ENCODE data around the gene CNPPD1.

Gene CNPPD1

GRCh38 chr2:219181531-219181930, 4.8 kb upstream of the CNPPD1 start:
- in situ Hi-C loops (cut with MboI; ENCODE audit: low sequenced_read_pairs), result no loop called here

DNA sequence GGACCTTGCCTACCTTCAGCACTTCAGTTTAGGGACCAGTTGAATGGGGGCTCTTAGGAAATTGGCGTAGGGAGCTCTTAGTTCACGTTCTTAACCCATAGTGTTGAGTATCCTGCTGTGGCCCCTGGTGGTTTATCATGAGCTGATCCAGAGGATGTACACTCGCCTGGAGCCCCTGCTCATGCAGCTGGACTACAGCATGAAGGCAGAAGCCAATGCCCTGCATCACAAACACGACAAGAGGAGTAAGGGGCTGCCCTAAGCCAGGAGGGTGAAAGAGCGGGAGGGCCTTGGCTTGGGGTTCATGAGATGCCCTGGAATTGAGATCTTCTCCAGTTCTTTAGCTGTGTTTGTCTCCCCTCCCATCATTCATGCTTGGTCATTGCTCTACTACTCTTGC, 4.2 kb upstream of the CNPPD1 start:
- in situ Hi-C loops (cut with MboI; ENCODE audit: low sequenced_read_pairs), result no loop called here

DNA sequence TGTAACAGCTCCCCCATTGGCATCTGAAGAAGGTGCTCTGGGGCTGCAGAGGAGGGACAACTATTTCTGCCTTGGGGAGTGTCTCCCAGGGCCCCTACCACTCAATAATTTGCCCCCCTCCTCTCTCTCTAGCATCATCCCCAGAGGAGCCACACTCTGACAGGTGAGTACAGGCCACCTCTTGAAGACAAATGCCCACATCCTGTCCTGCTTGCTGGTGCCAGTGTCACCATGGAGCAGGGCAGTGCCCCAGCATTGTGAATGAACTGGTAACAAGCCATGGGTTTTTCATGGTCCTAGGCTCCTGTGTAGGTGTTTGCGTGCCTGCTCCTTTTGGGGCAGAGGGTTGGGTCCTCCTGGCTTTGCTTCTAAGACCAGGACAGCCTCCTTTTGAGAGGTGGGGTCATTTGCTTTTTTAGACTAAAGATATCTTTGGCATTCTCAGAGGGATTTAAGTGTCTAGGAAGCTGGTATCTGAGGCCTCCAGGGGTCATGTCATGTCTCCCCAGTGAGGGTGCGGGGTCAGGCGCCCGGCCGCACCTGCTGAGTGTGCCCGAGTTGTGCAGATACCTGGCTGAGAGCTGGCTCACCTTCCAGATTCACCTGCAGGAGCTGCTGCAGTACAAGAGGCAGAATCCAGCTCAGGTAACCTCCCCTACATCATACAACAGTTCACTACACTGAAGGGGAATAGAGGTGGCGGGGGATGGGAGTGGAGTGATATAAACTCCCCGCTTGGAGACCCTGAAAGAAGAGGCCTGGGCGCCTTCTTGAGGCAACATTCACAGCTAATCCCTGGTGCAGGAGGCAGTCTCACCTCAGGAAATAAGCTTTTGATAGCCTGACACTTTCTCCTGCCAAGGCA, 3.1 kb upstream of the CNPPD1 start:
- in situ Hi-C loops (cut with MboI; ENCODE audit: low sequenced_read_pairs), result loop anchor here (10.0 kb wide), 1 partner anchor 115 kb away; no protein-coding TSS in a partner anchor

DNA sequence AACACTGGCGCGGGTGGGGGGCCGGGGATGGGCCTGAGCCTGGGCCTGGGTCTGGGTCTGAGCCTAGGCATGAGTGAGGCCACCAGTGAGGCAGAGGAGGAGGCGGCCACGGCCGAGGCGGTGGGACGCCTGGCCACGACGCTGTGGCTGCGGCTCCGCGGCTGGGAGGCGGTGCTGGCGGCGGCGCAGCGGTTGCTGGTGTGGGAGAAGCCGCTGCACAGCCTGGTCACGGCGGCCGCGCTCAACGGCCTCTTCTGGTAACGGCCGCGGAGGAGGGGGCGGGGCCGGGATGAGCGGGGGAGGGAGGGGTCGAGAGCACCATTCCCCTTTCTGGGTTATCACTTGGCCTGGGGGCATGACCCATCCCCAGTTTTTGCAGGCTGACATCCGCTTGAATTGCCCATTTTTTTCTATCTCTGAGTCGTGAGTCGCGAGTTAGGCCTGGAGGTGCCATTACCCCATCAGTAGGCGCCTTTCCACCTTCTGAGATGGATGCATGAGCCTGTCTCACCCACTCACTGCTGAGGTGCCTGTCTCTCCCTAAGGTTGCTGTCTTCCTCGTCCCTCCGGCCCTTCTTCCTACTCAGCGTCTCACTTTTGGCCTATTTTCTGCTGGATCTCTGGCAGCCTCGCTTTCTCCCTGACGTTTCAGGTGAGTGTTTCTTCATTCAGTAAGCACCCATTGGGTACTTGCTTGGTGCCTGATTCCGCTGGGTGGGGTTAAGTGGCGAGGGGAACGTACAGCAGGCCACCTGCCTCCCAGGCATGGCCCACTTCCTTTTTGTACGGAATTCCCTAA, 1.9 kb upstream of the CNPPD1 start:
- in situ Hi-C loops (cut with MboI; ENCODE audit: low sequenced_read_pairs), result loop anchor here (10.0 kb wide), 1 partner anchor 116 kb away; no protein-coding TSS in a partner anchor

DNA sequence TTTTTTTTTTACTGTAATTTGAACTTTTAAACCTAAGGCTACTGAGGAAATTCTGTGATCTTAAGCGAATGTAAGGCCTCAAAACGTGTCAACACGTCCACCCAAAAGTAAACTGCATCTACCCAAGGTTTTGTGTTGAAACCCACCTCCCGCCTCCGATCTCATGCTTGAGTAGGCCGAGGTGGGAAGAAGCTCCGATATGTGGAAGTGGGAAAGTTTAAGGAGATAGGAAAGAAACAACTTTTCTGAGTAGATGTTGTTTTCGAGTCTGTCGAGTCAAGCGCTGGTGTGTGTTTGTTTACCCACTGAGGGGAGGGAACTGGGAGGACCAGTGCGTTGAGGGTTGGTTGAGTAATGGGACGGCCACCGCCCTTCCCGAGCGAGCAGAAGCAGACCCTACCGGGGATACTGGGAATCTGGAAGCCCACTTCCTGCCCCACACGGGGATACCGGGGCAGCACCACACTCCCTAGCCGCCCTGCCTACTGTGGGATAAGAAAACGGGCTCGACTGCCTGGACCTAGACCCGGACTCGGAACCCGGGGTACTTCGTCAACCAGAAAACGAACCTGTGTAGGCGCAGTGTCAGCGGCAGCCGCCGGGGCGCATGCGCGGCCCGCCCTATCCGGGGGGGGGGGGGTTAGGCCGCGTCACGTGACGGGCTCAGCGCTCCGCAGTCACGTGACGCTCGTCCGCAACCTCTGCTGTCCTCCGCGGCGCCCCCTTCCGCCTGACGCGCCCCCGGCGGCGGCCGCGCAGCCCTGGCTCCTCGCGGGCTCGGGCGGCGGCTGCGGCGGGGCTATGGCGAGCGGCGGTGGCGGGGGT, 1.0 kb upstream of the CNPPD1 start, which contains the start of gene RETREG2:
Gene RETREG2, plus strand, starts transcription at position 724 of the 825 bp plus-strand sequence. Its CDS starts 78 bp downstream, at position 802.
- in situ Hi-C loops (cut with MboI; ENCODE audit: low sequenced_read_pairs), result loop anchor here (10.0 kb wide), 1 partner anchor 117 kb away; no protein-coding TSS in a partner anchor

- in situ Hi-C loops (cut with MboI; ENCODE audit: low sequenced_read_pairs), result loop anchor here (10.0 kb wide), 1 partner anchor 119 kb away; no protein-coding TSS in a partner anchor
Measured at GRCh38 chr2:219175928-219176817, 552 bp downstream of the CNPPD1 start.

GRCh38 chr2:219175486-219175885, 1.2 kb downstream of the CNPPD1 start:
- in situ Hi-C loops (cut with MboI; ENCODE audit: low sequenced_read_pairs), result loop anchor here (10.0 kb wide), 1 partner anchor 119 kb away; no protein-coding TSS in a partner anchor

GRCh38 chr2:219174801-219175200, 1.9 kb downstream of the CNPPD1 start:
- in situ Hi-C loops (cut with MboI; ENCODE audit: low sequenced_read_pairs), result loop anchor here (10.0 kb wide), 1 partner anchor 120 kb away; no protein-coding TSS in a partner anchor

DNA sequence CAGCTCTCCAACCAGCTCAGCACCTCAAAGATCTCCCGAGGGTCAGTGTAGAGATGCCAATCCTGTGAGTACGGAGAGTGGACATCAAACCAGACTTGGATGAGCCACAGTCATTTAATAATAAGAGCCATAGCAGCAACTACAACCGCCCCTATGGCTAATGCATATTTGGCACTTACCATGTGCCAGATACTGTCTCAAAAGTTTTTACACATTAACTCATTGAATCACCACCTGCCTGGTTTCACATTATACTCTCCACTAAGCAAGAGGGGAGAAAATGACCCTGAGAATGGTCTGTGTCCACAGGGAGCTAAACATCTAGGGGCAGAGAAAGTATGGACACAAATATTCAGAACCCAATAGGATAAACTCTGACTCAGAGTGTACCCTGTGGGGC, 2.6 kb downstream of the CNPPD1 start:
- in situ Hi-C loops (cut with MboI; ENCODE audit: low sequenced_read_pairs), result loop anchor here (10.0 kb wide), 1 partner anchor 121 kb away; no protein-coding TSS in a partner anchor

DNA sequence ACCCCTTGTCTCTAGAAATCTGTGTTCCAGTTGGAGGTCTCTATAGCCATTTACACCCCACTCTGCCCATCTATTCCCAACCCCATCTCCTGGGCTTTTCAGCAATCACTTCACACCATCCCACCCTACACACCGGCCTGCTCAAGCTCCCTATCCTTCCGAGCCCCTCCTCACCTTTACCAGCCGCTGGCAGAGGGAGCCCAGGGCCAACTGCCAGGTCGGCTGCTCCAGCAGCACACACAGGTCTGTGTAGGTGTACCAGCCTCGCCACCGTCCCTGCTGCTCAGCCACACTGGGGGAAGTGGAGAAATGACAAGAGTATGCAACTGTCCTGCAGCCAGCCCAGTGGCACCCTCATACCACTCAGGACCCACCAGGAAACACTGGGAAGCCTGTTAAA, 3.5 kb downstream of the CNPPD1 start:
- in situ Hi-C loops (cut with MboI; ENCODE audit: low sequenced_read_pairs), result loop anchor here (10.0 kb wide), 1 partner anchor 122 kb away; no protein-coding TSS in a partner anchor

DNA sequence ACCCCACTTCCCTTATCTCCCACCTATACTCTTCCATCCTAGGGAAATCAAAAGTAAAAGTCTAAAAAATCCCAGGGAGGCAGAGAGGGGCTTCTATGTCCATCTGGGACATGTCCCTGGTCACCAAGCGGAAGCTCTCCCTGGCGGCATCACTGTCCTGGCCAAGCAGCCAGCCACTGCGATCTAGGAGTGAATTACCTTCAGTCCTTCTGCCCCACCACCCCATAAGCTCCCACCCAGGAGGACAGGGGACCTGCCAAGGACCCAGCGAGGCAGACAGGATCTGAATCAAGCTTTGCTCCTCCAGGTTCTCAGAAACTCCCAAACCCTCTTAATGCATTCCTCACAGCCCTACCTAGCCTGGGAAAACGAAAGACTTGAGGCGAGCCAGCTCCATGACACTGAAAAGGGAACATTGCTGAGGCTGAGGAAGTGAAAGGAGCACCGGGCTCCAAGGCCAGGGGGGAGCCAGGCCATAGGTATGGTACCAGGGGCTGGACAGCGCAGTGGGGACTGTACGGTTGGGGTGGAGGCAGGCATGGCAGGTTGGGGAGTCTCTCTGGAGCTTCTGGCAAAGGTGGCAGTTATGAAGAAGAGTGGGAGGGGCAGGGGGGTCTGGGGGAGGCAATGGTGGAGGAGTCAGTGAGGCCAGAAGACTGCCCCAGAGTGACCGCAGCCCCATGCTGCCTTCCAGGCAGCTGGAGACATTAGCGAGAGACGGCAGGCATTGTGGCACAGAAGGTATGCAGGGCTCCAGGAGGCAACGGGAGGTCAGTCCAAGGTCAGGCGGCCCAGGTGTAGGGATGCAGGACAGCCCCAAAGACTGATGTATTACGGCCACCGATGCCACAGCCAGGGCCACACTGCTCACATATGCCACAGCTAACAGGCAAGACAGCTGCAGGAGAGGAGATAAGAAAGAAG, 4.2 kb downstream of the CNPPD1 start:
- in situ Hi-C loops (cut with MboI; ENCODE audit: low sequenced_read_pairs), result loop anchor here (10.0 kb wide), 1 partner anchor 122 kb away; no protein-coding TSS in a partner anchor

DNA sequence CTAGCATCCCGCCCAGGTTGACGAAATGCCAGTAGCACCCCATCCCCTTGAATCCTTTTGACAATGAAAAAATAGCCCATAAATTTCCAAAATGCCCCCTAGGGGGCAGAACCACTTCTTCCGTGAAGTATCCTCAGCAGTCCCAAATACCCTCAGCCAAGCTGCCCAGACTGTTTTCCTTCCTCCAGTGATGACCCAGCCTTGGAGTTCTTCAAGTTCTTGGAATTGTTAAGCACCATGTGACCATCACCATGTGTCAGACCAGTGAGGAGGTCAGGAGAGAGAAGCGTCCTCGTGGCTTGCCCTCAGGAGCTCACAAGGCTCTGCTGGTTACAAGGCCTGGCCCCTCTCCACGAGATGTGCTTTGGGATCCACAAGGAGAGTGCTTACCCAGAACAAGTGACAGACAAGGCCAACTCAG, 5.5 kb downstream of the CNPPD1 start:
- in situ Hi-C loops (cut with MboI; ENCODE audit: low sequenced_read_pairs), result loop anchor here (10.0 kb wide), 1 partner anchor 124 kb away; no protein-coding TSS in a partner anchor

DNA sequence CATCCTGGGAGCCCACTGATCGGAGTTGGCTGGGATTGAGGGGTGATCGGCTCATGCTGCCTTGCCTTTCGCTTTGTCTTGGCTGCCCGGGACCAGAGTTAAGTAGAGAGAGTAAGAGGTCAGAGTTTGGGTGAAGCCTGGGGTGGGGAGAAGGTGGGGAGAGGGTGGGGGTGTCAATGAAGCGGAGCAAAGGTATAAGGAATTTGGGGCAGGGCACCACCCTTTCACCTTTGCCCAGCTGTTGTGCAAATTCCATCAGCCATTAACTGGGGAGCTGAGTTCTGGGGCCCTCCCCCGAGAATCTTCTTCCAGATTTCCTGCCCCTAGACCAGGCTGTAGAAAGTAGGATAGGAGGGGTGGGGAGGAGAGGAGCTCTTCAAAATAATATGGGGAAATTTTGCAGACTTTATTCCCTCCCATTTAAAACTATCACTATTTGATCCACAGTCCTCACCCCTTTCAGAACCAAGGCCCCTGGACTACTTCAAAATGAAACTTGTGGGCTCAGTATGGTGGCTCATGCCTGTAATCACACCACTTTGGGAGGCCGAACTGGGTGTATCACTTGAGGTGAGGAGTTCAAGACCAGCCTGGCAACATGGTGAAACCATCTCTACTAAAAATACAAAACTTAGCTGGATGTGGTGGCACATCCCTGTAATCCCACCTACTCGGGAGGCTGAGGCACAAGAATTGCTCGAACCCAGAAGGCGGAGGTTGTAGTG, 6.6 kb downstream of the CNPPD1 start, which contains the start of gene SLC23A3:
Gene SLC23A3, minus strand, starts transcription at position 100 of the 725 bp plus-strand sequence. Its CDS starts 45 bp downstream, at position 55.
- in situ Hi-C loops (cut with MboI; ENCODE audit: low sequenced_read_pairs), result loop anchor here (10.0 kb wide), 3 partner anchors 45 to 125 kb away; partner anchors contain the start of genes ABCB6 and DNAJB2

- in situ Hi-C loops (cut with MboI; ENCODE audit: low sequenced_read_pairs), result loop anchor here (10.0 kb wide), 2 partner anchors 46 to 106 kb away; partner anchors contain the start of genes ABCB6 and DNAJB2
Measured at GRCh38 chr2:219168932-219169331, 7.8 kb downstream of the CNPPD1 start.

GRCh38 chr2:219168526-219168925, 8.2 kb downstream of the CNPPD1 start:
- in situ Hi-C loops (cut with MboI; ENCODE audit: low sequenced_read_pairs), result loop anchor here (10.0 kb wide), 2 partner anchors 46 to 106 kb away; partner anchors contain the start of genes ABCB6 and DNAJB2

DNA sequence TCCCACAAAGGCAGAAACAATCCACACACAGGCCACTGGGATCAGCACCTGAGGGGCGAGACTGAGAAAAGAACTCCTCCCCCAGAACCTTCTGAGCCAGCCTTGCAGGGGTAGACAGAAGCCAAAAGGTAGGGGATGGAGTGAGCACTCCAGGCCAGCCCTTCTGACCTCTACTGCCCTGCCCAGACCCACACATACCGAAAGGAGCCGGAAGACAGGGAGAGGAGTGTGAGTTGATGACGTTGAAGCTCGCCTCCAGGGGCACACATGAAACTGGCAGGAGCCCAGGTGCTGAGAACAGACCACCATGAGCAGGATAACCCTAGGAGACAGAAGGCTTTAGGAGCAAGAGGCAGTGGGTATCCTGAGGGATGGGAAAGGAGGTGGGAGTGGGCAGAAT, 8.7 kb downstream of the CNPPD1 start:
- in situ Hi-C loops (cut with MboI; ENCODE audit: low sequenced_read_pairs), result loop anchor here (10.0 kb wide), 2 partner anchors 47 to 107 kb away; partner anchors contain the start of genes ABCB6 and DNAJB2

Data from HL-60/S4 (cell line).